Measurements from ENCODE around the gene FANCE. TPM values are rescaled to one million over a fixed set of nuclear protein-coding genes. Genes with fewer than 3 reads are reported as not detected.
A peak's percentile ranks its signal among the peaks of the same experiment; 100 is the strongest.

The FANCE gene
- total RNA-seq, 1 donor from 2014 or later: 9.3 TPM

- Histone ChIP-seq H3F3A (ENCODE audit: low read depth) (peaks cover 25% of the 10 kb centered on the region), H4K20me1 (ENCODE audit: low read depth) (peaks cover 2% of the 10 kb centered on the region), H3K9me3 (ENCODE audit: low read depth) (no peaks in the 10 kb centered on the region), H3K27me3 (peaks cover 32% of the 10 kb centered on the region), H3K4me2 (peak overlapping the region; percentile 67), H3K9ac (no peak overlapping the region), H3K36me3 (no peaks in the 10 kb centered on the region), H3K79me2 (ENCODE audit: low read depth) (no peaks in the 10 kb centered on the region), H2AFZ (replicated peaks) (no peak overlapping the region), H3K4me3 (peak overlapping the region; percentile 55), H3K27ac (no peak overlapping the region), H3K4me1 (peaks cover 30% of the 10 kb centered on the region)
- TF ChIP-seq EZH2phosphoT487 (IDR thresholded peaks at IDR 0.05) (no peak), EZH2 (IDR thresholded peaks at IDR 0.05) (no peak), CTCF (IDR thresholded peaks at IDR 0.05) (no peak)
- DNase-seq (ENCODE audit: low spot score): no peak
- Mint-ChIP-seq H3K27me3 (ENCODE audit: insufficient read depth, low read depth) (peaks cover 13% of the 10 kb centered on the region), H3K4me3 (peak overlapping the region; percentile 76), H3K9me3 (no peaks in the 10 kb centered on the region), H3K27ac (no peak overlapping the region), H3K4me1 (peaks cover 38% of the 10 kb centered on the region), H3K36me3 (peaks cover 9% of the 10 kb centered on the region)
Measured at GRCh38 chr6:35451354-35452182, 570 bp upstream of the FANCE start.

- no peak for TF ChIP-seq CTCF (IDR thresholded peaks at IDR 0.05)
- no peak for TF ChIP-seq EZH2phosphoT487 (IDR thresholded peaks at IDR 0.05)
- no peak for TF ChIP-seq EZH2 (IDR thresholded peaks at IDR 0.05)
- Mint-ChIP-seq H3K36me3 (peaks cover 9% of the 10 kb centered on the region), H3K4me3 (peak overlapping the region; percentile 83), H3K4me1 (peaks cover 38% of the 10 kb centered on the region), H3K27ac (no peak overlapping the region), H3K27me3 (ENCODE audit: insufficient read depth, low read depth) (peaks cover 9% of the 10 kb centered on the region), H3K9me3 (no peaks in the 10 kb centered on the region)
- H3K9me3 ChIP-seq (ENCODE audit: low read depth): no peaks in the 10 kb centered on the region
- DNase-seq (ENCODE audit: low spot score): no peak
- peaks cover 25% of the 10 kb centered on the region for H3F3A ChIP-seq (ENCODE audit: low read depth)
- H3K9ac ChIP-seq: no peak overlapping the region
- no peak overlapping the region for H2AFZ ChIP-seq (replicated peaks)
- peaks cover 2% of the 10 kb centered on the region for H4K20me1 ChIP-seq (ENCODE audit: low read depth)
- peak overlapping the region; percentile 88 for H3K4me2 ChIP-seq
- no peak overlapping the region for H3K27ac ChIP-seq
- H3K27me3 ChIP-seq: peaks cover 32% of the 10 kb centered on the region
- peak overlapping the region; percentile 55 for H3K4me3 ChIP-seq
- H3K4me1 ChIP-seq: peaks cover 30% of the 10 kb centered on the region
- H3K79me2 ChIP-seq (ENCODE audit: low read depth): no peaks in the 10 kb centered on the region
- no peaks in the 10 kb centered on the region for H3K36me3 ChIP-seq
Measured at GRCh38 chr6:35453236-35453635, 1.1 kb downstream of the FANCE start.

DNA sequence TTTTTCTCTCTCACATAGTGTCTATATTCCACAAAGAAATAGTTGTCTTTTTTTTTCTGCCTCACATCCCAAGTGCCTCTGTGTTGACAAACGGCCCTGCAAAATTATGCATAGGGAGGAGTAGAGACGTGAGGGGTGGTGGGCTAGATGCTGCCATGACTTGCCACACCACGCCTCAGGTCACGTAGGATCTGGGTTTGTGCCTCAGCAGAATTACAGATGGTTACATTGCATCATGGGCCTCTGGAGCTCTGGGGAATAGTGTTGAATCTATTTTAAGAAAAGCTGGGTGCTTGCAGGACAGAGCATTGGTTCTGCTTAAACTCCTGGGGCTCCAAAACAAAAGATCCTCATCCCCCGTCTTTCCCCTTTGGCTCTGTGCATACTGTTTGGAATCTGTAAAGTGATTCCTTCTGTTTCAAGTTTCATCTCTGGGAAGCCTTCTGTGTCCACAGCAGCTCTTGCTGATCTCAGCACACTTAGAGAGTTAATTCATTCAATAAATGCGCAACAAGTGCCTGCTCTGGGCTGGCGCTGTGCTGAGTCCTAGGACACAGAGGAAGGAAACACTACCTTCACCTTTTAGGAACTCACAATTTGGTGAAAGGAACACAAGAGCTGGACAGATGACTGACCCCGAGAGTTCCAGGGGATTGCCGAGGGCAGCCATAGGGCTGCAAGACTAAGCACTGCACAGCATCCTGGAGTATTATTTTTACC, 2.4 kb downstream of the FANCE start:
- peaks cover 38% of the 10 kb centered on the region for H3K4me1 Mint-ChIP-seq
- H3K36me3 Mint-ChIP-seq: peaks cover 15% of the 10 kb centered on the region
- peak overlapping the region; percentile 55 for H3K4me3 ChIP-seq
- peak; percentile 39 for DNase-seq (ENCODE audit: low spot score)
- H3K9me3 ChIP-seq (ENCODE audit: low read depth): no peaks in the 10 kb centered on the region
- peak overlapping the region; percentile 64 for H3K27ac ChIP-seq
- H3F3A ChIP-seq (ENCODE audit: low read depth): peaks cover 25% of the 10 kb centered on the region
- H3K27me3 Mint-ChIP-seq (ENCODE audit: insufficient read depth, low read depth): peaks cover 9% of the 10 kb centered on the region
- peak overlapping the region; percentile 42 for H3K27ac Mint-ChIP-seq
- TF ChIP-seq CTCF (IDR thresholded peaks at IDR 0.05) (no peak), EZH2 (IDR thresholded peaks at IDR 0.05) (no peak), EZH2phosphoT487 (IDR thresholded peaks at IDR 0.05) (no peak)
- H3K4me1 ChIP-seq: peaks cover 30% of the 10 kb centered on the region
- H3K4me3 Mint-ChIP-seq: peak overlapping the region; percentile 83
- peaks cover 32% of the 10 kb centered on the region for H3K27me3 ChIP-seq
- H3K79me2 ChIP-seq (ENCODE audit: low read depth): no peaks in the 10 kb centered on the region
- H3K9me3 Mint-ChIP-seq: no peaks in the 10 kb centered on the region
- peaks cover 2% of the 10 kb centered on the region for H4K20me1 ChIP-seq (ENCODE audit: low read depth)
- no peak overlapping the region for H3K9ac ChIP-seq
- peak overlapping the region; percentile 88 for H3K4me2 ChIP-seq
- no peak overlapping the region for H2AFZ ChIP-seq (replicated peaks)
- H3K36me3 ChIP-seq: no peaks in the 10 kb centered on the region

All from neural progenitor cell (in vitro differentiated cells).